ENCODE data around the gene C1QTNF7. TPM values are rescaled to one million over a fixed set of nuclear protein-coding genes. Genes with fewer than 3 reads are reported as not detected.

The C1QTNF7 gene, protein sequence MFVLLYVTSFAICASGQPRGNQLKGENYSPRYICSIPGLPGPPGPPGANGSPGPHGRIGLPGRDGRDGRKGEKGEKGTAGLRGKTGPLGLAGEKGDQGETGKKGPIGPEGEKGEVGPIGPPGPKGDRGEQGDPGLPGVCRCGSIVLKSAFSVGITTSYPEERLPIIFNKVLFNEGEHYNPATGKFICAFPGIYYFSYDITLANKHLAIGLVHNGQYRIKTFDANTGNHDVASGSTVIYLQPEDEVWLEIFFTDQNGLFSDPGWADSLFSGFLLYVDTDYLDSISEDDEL
- not detected in 2 replicates for total RNA-seq

- no peak for DNase-seq (ENCODE audit: extremely low read depth, low read depth, low spot score)
Measured at GRCh38 chr4:15427701-15428100, at the start of gene C1QTNF7. TSS of gene C1QTNF7 (plus strand) at chr4:15428033. CDS start at chr4:15435744, 7,711 bp downstream.

GRCh38 chr4:15378062-15378461, 49.8 kb upstream of the C1QTNF7 start:
- DNase-seq (ENCODE audit: extremely low read depth, low read depth, low spot score) = no peak

GRCh38 chr4:15378493-15378892, 49.3 kb upstream of the C1QTNF7 start:
- DNase-seq (ENCODE audit: extremely low read depth, low read depth, low spot score) = no peak

GRCh38 chr4:15381806-15382338, 46.0 kb upstream of the C1QTNF7 start:
- DNase-seq (ENCODE audit: extremely low read depth, low read depth, low spot score) = no peak

DNA sequence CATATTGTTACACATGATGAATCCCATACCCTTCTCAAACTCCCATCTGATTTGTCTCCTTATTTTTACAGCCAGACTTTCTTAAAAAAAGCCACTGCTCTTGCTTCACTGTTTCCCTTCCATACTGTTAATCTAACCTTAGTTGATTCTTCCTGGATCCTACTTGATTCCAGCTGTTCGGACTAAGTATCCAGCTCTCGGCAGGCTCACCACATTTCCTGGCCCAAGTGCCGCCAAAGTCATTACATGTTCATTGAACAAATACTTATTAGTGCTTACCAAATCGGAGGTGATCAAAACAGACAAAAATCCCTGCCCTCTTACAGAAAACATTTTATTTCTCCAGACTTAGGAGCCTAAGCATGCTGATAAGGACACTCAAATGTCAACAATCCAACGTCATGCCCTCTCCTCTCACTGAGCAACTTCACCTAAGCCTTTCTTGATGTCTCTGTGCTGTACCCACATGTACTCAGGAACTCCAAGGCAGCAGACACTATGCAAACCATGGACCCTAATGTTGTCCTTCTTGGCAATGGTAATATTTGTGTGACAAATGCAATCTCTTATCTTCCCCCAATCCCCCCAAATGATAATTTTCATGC, 45.1 kb upstream of the C1QTNF7 start:
- DNase-seq (ENCODE audit: extremely low read depth, low read depth, low spot score) = no peak

DNA sequence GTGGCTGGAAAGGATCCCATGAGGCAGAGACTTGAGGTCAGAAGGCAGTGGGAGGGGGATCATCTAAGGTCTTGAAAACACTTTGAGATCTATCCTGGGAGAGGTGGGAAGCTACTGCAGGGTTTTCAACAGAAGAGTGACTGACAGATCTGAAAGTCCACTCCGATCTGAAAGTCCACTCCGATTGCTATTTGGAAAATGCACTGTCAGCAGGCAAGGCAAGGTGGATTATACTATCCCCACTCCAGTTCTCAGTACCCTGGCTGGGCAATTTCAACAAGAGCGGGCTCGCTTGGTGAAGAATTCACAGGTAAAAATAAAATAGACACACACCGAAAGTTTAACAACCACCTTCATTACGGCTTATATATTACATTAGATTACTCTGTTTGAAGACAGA, 42.3 kb upstream of the C1QTNF7 start:
- no peak for DNase-seq (ENCODE audit: extremely low read depth, low read depth, low spot score)

GRCh38 chr4:15385928-15386327, 41.9 kb upstream of the C1QTNF7 start:
- DNase-seq (ENCODE audit: extremely low read depth, low read depth, low spot score) = no peak

DNA sequence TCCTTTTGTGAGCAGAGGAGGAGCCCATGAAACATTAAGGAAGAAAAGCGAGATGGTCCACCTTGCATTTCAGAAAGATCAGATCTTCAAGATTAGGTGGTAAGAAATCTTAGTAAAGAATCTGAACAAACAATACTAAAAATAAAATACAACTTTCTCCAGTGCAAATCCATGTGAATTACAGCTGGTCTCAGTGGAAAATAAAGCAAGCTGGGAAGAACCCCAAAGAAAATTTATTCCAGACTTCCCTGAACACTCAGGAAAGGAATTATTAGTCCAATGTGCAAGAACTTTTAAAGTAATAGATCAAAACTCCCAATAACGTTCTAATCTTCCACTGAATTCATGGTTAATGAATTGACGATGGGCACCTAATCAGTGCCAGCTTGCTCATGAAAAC, 37.3 kb upstream of the C1QTNF7 start:
- DNase-seq (ENCODE audit: extremely low read depth, low read depth, low spot score) = no peak

GRCh38 chr4:15392053-15392805, 35.6 kb upstream of the C1QTNF7 start:
- DNase-seq (ENCODE audit: extremely low read depth, low read depth, low spot score) = no peak

GRCh38 chr4:15395311-15395710, 32.5 kb upstream of the C1QTNF7 start:
- no peak for DNase-seq (ENCODE audit: extremely low read depth, low read depth, low spot score)

DNA sequence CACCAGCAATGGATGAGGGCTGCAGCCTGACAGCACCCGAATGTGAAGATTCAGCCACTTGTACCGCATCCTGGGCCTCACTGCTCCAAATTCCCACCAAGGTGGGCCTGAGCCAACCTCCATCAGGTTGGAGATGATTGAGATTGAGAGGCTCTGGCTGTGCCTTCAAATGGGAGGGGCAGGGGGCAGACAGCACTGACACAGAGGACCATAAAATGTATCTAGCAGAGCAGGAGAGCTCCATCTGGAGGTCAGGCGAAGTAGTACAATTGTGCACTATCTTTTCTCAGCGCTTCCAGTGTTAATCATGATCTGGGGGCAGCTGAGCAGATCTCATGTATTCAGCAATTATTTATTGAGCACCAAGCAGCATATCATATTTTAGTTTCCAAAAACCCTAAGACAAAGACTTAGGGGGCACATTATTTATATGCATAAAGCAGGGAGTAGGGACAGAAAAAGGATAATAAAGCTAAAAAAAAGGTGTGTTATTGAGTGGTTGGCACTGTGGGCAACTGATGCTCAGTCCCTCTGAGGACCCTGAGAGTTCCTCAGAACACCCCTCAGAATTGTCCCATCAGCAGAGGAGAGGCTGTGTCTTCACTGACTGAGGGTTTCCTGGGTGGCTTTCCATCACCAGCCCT, 31.6 kb upstream of the C1QTNF7 start:
- DNase-seq (ENCODE audit: extremely low read depth, low read depth, low spot score) = no peak

DNA sequence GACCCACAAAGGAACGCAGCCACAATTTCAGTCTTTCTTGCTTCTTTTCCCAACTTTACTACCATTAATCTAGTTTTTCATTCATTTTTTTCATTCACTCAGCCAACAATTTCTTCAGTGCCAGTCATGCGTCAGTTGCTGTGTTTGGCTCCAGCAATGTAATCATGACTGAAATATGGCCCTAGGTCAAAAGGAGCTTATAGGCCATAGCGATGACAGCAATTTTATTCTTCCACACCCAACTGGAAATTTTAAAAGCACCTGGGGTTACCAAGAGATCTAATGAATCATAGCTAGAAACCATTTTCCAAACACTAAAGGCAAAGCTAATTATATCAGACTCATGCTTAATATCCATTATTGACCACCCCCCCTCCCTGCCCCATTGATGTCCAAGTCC, 29.8 kb upstream of the C1QTNF7 start:
- DNase-seq (ENCODE audit: extremely low read depth, low read depth, low spot score) = no peak

DNA sequence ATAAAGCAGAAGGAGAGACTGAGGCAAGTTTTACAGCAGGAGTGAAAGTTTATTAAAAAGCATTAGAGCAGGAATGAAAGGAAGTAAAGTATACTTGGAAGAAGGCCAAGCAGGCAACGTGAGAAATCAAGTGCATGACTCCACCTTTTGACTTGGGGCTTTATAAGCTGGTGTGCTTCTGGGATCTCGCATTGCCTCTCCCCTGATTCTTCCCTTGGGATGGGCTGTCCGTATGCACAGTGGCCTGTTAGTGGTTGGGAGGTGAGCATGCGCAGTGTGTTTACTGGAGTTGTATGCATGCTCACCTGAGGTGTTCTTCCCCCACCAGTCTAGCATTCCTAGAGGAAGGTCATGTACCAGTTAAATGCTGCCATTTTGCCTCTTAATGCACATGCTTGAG, 29.1 kb upstream of the C1QTNF7 start:
- no peak for DNase-seq (ENCODE audit: extremely low read depth, low read depth, low spot score)

- no peak for DNase-seq (ENCODE audit: extremely low read depth, low read depth, low spot score)
Measured at GRCh38 chr4:15400226-15400625, 27.6 kb upstream of the C1QTNF7 start.

DNA sequence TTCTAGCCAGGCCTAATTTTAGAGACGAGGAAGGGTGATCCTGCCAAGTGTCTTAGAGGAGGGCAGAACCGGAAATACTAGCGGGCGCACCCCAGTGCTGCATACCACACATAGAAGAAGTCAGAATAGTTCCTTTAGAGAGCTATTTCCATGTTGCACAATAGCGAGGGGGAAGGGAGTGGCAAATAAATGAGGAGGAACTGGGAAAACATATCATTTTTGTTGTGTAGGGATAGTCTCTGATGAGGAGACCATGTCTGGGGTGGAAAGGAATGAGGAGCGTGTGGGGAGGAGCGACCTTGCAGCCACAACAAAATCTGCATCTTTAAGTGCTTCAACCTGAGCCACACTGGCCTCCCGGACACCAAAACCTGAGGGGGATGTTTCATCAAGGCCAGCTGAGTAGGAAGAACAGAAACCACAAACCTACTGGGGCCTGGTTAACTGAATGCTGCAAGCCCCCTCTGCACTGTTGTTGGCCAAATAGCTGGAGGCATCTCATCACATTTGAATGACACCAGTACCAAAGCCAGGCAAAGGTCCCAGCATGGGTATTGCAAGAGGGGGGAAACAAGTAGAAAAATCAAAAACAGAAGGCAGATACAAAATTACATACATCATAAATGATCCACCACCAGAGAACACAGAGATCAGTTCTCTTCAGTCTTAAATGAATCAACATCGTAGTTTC, 26.7 kb upstream of the C1QTNF7 start:
- DNase-seq (ENCODE audit: extremely low read depth, low read depth, low spot score) = no peak

DNA sequence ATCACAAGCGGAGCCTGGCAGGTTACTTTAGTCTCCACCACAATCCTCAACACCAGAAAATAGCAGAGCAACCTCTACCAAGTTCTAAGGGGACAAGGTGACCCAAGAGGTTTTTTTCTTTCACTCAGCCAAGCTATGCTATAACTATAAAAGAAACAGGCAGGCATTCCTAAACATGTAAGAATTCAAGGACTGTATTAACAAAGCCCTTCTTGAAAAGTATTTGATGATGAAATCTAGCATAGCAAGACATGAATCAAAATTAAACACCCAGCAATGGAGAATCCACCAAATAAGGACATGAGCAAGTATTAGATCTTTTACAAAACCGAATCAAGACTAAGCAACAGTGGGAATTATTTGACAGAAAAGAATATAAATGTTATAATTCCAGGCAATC, 25.7 kb upstream of the C1QTNF7 start:
- DNase-seq (ENCODE audit: extremely low read depth, low read depth, low spot score) = no peak

DNA sequence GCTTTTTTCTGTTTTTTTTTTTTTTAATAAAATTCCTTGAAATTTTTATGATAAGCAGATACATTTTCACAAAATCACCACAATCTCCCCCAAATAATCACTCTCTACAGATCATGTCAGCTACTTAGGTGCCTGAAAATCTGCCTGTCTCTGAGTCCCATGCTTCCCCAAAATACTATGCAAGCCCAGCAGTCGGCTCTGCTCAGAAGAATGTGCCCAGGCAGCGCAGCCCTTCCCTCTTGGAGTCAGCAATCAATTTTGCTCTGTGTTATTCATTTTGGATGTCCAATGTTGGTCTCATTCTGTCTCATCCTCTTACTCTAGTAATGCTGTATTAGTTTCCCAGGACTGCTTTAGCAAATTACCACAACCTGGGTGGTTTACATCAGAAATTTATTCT, 24.9 kb upstream of the C1QTNF7 start:
- no peak for DNase-seq (ENCODE audit: extremely low read depth, low read depth, low spot score)

- DNase-seq (ENCODE audit: extremely low read depth, low read depth, low spot score) = no peak
Measured at GRCh38 chr4:15405018-15405417, 22.8 kb upstream of the C1QTNF7 start.

DNA sequence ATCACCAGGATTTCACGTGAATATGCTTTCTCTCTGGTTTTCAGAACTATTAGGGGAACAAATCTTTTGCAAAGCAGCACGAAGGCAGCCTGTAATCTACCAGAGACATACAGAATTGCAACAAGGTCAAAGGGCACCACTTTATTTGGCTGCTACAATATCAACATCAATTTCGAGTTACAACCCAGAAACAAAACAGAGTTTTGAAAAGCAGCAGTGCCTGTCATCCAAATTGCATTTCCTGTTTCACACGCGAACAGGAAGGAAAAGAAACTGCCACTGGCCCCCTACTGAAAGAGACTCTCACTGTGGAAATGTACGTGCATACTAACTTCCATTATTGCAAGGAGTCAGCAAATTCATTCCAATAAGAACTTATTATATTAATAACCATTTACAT, 17.1 kb upstream of the C1QTNF7 start:
- no peak for DNase-seq (ENCODE audit: extremely low read depth, low read depth, low spot score)

DNA sequence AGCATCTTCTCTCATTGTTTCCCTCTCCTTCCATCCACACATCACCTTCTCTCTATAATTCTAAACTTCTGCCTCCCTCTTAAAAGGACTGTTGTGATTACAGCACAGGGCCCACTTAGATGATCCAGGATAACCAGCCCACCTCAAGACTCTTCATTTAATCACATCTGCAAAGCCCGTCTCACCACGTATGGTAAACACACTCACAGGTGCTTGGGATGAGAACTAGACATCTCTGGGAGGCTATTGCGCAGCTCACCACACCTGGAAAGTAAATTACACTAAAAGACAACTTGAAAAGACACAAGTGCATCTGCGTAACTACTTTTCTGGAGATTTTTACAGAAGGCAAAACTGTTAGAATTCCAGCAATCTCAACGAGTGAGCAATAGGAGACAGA, 15.4 kb upstream of the C1QTNF7 start:
- no peak for DNase-seq (ENCODE audit: extremely low read depth, low read depth, low spot score)
